HepG2 (cell line): ENCODE results near the gene CCN6. TPM values are rescaled to one million over a fixed set of nuclear protein-coding genes. Genes with fewer than 3 reads are reported as not detected.
A peak's percentile ranks its signal among the peaks of the same experiment; 100 is the strongest.

Experiments
- CC2D1A ChIP-seq: sonication (generic); formaldehyde crosslinking; IDR thresholded peaks from 2 replicates; pipeline ENCODE4 v1.8.1; 2023; ENCODE audit warnings: mild to moderate bottlenecking, missing genetic modification reagents
- CERS6 ChIP-seq: sonication (generic); formaldehyde crosslinking; IDR thresholded peaks from 2 replicates; pipeline ENCODE4 v1.5.0; 2020; ENCODE audit warnings: missing genetic modification reagents
- GRHL1 ChIP-seq: sonication (generic); formaldehyde crosslinking; conservative IDR thresholded peaks from 2 replicates; pipeline ENCODE4 v1.8.0; 2022; ENCODE audit warnings: missing genetic modification reagents
- IKZF4 ChIP-seq: sonication (generic); formaldehyde crosslinking; IDR thresholded peaks from 2 replicates; pipeline ENCODE4 v1.5.1; 2020; ENCODE audit warnings: borderline replicate concordance, mild to moderate bottlenecking, low read depth, missing genetic modification reagents; ENCODE audit errors: not compliant biosample characterization
- IRF2 ChIP-seq: IDR thresholded peaks from 2 replicates; pipeline ENCODE4 v1.6.1; 2018; ENCODE audit warnings: missing genetic modification reagents, missing compliant biosample characterization
- KAT8 ChIP-seq: IDR thresholded peaks from 2 replicates; pipeline ENCODE4 v1.6.1; 2016; ENCODE audit warnings: missing genetic modification reagents, missing compliant biosample characterization
- MED8 ChIP-seq: sonication (generic); formaldehyde crosslinking; IDR thresholded peaks from 2 replicates; pipeline ENCODE4 v1.8.1; 2023; ENCODE audit warnings: mild to moderate bottlenecking, missing genetic modification reagents; ENCODE audit not compliant: insufficient replicate concordance
- MNT ChIP-seq: fragments of 450-650 bp; IDR thresholded peaks from 2 replicates; pipeline ENCODE4 v1.6.1; 2016
- NFYB ChIP-seq: sonication (generic); formaldehyde crosslinking; IDR thresholded peaks from 2 replicates; pipeline ENCODE4 v1.4.0; 2020; ENCODE audit warnings: missing genetic modification reagents
- TCF12 ChIP-seq, 2 experiments: fragments of 450-650 bp in 1 of 2; sonication (generic) in 1 of 2; formaldehyde crosslinking in 1 of 2; IDR thresholded peaks; 2 replicates each; pipeline versions ENCODE4 v1.6.1 to v1.8.0; 2017 to 2022; ENCODE audit warnings: antibody characterized with exemption in 1 of 2, mild to moderate bottlenecking in 1 of 2, missing genetic modification reagents in 1 of 2, moderate library complexity in 1 of 2
- ZBTB49 ChIP-seq: sonication (generic); formaldehyde crosslinking; IDR thresholded peaks from 2 replicates; pipeline ENCODE4 v1.4.0; 2020; ENCODE audit warnings: missing genetic modification reagents, borderline replicate concordance
- ZNF33B ChIP-seq: sonication (generic); formaldehyde crosslinking; IDR thresholded peaks from 2 replicates; pipeline ENCODE4 v1.5.1; 2020; ENCODE audit warnings: mild to moderate bottlenecking, missing genetic modification reagents
- ZNF530 ChIP-seq: sonication (generic); formaldehyde crosslinking; IDR thresholded peaks from 2 replicates; pipeline ENCODE4 v1.5.0; 2020; ENCODE audit warnings: low read depth, mild to moderate bottlenecking, missing genetic modification reagents
- ZNF557 ChIP-seq: sonication (generic); formaldehyde crosslinking; IDR thresholded peaks from 2 replicates; pipeline ENCODE4 v1.4.0; 2020; ENCODE audit warnings: missing genetic modification reagents
- ZNF574 ChIP-seq: sonication (generic); formaldehyde crosslinking; IDR thresholded peaks from 2 replicates; pipeline ENCODE4 v1.4.0; 2020; ENCODE audit warnings: missing genetic modification reagents
- ZNF674 ChIP-seq: sonication (generic); formaldehyde crosslinking; IDR thresholded peaks from 2 replicates; pipeline ENCODE4 v1.5.0; 2020; ENCODE audit warnings: low read depth, mild to moderate bottlenecking, missing genetic modification reagents
- polyA plus RNA-seq, 8 experiments: library from polyadenylated mRNA; depleted of rRNA in 3 of 8; stranded (reverse) in 7 of 8; unstranded in 1 of 8; fragments of >200 nt; fragmentation: Illumina TruSeq in 4 of 8; extraction: Trizol in 4 of 8; gene quantifications; 2 replicates each; pipeline versions ENCODE4 v1.2.1 to v1.2.3, GENCODE V29; 2011 to 2016; ENCODE audit warnings: low read depth in 4 of 8, missing spikeins in 1 of 8, mixed read lengths in 1 of 8; ENCODE audit not compliant: insufficient read depth in 1 of 8
- total RNA-seq, 5 experiments: library from RNA; depleted of rRNA; stranded (reverse); fragments of >200 nt; fragmentation: Illumina TruSeq; extraction: Trizol; gene quantifications; 2 replicates each; pipeline ENCODE4 v1.2.3, GENCODE V29; 2016; ENCODE audit warnings: low read depth in 1 of 5

Gene CCN6
- total and polyA plus RNA-seq, 2 of the 13 experiments (the other 11 are each of a cell fraction or from before 2014, with no cell fraction given), result not detected

- TF ChIP-seq ZNF557 (CRISPR knock-in tag) (no peak), ZBTB49 (no peak), CERS6 (CRISPR knock-in tag) (no peak), MED8 (no peak), ZNF574 (peak; percentile 67), KAT8 (CRISPR knock-in tag) (no peak), CC2D1A (CRISPR knock-in tag) (0 out of 2 replicates have a peak, but pooled peaks have one; percentile 27), IRF2 (CRISPR knock-in tag) (peak; percentile 52; the same call in 1 of the 2 replicates), ZNF530 (no peak), MNT (no peak), ZNF33B (CRISPR knock-in tag) (no peak), GRHL1 (no peak), TCF12 (IDR thresholded peaks at IDR 0.05) (no peak), TCF12 (CRISPR knock-in tag; IDR thresholded peaks at IDR 0.05) (no peak), ZNF674 (CRISPR knock-in tag) (no peak), NFYB (CRISPR knock-in tag) (no peak), IKZF4 (CRISPR knock-in tag) (no peak)
Observed at GRCh38 chr6:112029045-112029822, 24.7 kb upstream of the CCN6 start (continued).
